ENCODE data around the gene PPP1R14C.

- TF ChIP-seq CTCF (IDR thresholded peaks at IDR 0.05 in 8 of 11, conservative IDR thresholded peaks at IDR 0.05 in 3 of 11) (no peak), POLR2A (IDR thresholded peaks at IDR 0.05) (no peak), POLR2AphosphoS5 (IDR thresholded peaks at IDR 0.05) (no peak)
Measured at GRCh38 chr6:150237626-150238025, 94.8 kb downstream of the PPP1R14C start.
